Measurements from ENCODE around the gene BMPR2.

DNA sequence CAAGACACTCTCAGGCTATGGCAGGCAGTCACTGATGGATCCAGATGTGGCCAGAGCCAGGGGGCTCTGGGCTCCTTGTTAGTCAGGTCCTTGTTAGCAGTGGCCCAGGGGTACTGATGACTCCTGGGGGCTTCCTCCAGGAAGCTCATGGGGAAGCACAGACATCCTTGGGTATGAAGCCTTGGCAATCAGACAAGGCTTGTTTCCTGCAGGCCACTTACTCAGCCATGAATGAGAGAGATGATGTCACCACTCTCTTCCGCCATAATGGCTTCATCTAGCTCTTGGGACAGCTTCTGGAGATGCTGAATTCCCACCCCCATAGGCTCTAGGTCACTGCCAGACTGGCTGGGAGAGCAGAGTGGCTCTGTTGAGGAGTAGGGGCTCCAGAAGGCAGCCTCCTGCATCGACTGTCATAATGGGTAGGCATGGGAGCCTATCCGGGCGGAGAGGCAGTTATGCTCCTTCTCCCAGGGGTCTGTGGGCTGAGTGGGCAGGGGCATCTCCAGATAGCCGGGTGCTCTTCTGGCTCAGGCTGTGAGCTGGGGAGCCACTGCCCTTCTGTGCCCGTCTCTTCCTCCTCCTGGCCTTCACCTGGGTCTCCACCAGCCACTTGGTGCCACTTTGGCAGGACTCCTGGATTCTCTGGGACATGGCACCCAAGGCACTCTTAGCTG is 40.2 kb upstream of the BMPR2 start:
- TF ChIP-seq, protein P1, sequence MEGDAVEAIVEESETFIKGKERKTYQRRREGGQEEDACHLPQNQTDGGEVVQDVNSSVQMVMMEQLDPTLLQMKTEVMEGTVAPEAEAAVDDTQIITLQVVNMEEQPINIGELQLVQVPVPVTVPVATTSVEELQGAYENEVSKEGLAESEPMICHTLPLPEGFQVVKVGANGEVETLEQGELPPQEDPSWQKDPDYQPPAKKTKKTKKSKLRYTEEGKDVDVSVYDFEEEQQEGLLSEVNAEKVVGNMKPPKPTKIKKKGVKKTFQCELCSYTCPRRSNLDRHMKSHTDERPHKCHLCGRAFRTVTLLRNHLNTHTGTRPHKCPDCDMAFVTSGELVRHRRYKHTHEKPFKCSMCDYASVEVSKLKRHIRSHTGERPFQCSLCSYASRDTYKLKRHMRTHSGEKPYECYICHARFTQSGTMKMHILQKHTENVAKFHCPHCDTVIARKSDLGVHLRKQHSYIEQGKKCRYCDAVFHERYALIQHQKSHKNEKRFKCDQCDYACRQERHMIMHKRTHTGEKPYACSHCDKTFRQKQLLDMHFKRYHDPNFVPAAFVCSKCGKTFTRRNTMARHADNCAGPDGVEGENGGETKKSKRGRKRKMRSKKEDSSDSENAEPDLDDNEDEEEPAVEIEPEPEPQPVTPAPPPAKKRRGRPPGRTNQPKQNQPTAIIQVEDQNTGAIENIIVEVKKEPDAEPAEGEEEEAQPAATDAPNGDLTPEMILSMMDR (IDR thresholded peaks at IDR 0.05): no peak
- TF ChIP-seq POLR2A (IDR thresholded peaks at IDR 0.05) (no peak), POLR2AphosphoS5 (IDR thresholded peaks at IDR 0.05; ENCODE audit: insufficient read depth in 1 of 2, low read depth in 1 of 2) (no peak)

All from vagina (tissue), 2 donors.